A549 treated with CpdA at 1 μM for 4 hours (cell line): ENCODE measurements around the gene COG5. TPM values are rescaled to one million over a fixed set of nuclear protein-coding genes. Genes with fewer than 3 reads are reported as not detected.

Experiments used
- total RNA-seq: library from RNA; stranded (reverse); fragments of 200-300 nt; extraction: Qiagen RNA extraction; gene quantifications from 5 replicates; pipeline ENCODE4 v1.2.3, GENCODE V29; 2022; ENCODE audit warnings: low read depth

The COG5 gene
- 9.4 to 13.9 TPM (median 11.7 TPM) in 5 replicates for total RNA-seq

GRCh38 chr7:107563775-107564552 is at the start of gene COG5, which contains the start of gene DUS4L:
COG5 (minus strand) TSS chr7:107563920; CDS start chr7:107563896, 24 bp downstream.
DUS4L (plus strand) TSS chr7:107563971; CDS start chr7:107567071, 3,100 bp downstream.

GRCh38 chr7:107579885-107580715 is 16.4 kb upstream of the COG5 start, which contains the start of gene BCAP29:
BCAP29 (plus strand) TSS chr7:107580246; CDS start chr7:107580773, 527 bp downstream.

GRCh38 chr7:107469929-107470328 is 93.8 kb downstream of the COG5 start, which contains the start of gene GPR22:
GPR22 (plus strand) TSS chr7:107470057; CDS start chr7:107474061, 4,004 bp downstream.

GRCh38 chr7:107168233-107169119 is 395.2 kb downstream of the COG5 start, which contains the start of gene HBP1:
HBP1 (plus strand) TSS chr7:107169003; CDS start chr7:107179894, 10,891 bp downstream.

Other genes starting within 250 kb of the COG5 start
- not detected in 5 replicates for gene GPR22, start 93.9 kb downstream of the COG5 start, total RNA-seq
- gene DUS4L, start 51 bp upstream of the COG5 start, total RNA-seq, result 8.6 to 11.4 TPM (median 10.2 TPM) in 5 replicates
- gene BCAP29, start 16.3 kb upstream of the COG5 start, total RNA-seq, result 33.5 to 47.6 TPM (median 38.0 TPM) in 5 replicates
- gene SLC26A4, start 96.9 kb upstream of the COG5 start, total RNA-seq, result 0.08 to 0.12 TPM (median 0.09 TPM) in 4 of 5 replicates, not detected in the other
- gene CBLL1, start 180.2 kb upstream of the COG5 start, total RNA-seq, result 28.9 to 61.1 TPM (median 31.0 TPM) in 5 replicates
- not detected in 5 replicates for gene SLC26A3, start 239.3 kb upstream of the COG5 start, total RNA-seq